Measurements from ENCODE around the gene FOXK2. TPM values are rescaled to one million over a fixed set of nuclear protein-coding genes. Genes with fewer than 3 reads are reported as not detected.
A peak's percentile ranks its signal among the peaks of the same experiment; 100 is the strongest.

The FOXK2 gene
- total and polyA plus RNA-seq, 2 of the 8 experiments (the other 6 are each of a cell fraction or from before 2014, with no cell fraction given), result 34.7 to 64.9 TPM

GRCh38 chr17:82592289-82592766 is 72.8 kb downstream of the FOXK2 start:
- no peak overlapping the region for H4K91ac ChIP-seq (replicated peaks; ENCODE audit: insufficient read length, low read length)
- H3K4me2 ChIP-seq (ENCODE audit: insufficient read depth in 1 of 2, low read depth in 2 of 2, low read length in 2 of 2), result no peak overlapping the region; a peak in 1 of 4 replicates
- no peak overlapping the region for H2AFZ ChIP-seq (ENCODE audit: low read length)
- peaks cover 8% of the 10 kb centered on the region for H3K79me1 ChIP-seq (ENCODE audit: low read depth, low read length)
- no peak overlapping the region for H3K14ac ChIP-seq (ENCODE audit: insufficient read length)
- H3K4me1 ChIP-seq (replicated peaks in 1 of 4; ENCODE audit: control insufficient read depth in 3 of 4, insufficient read depth in 4 of 4, low read length in 3 of 4), result peaks cover 0 to 9% (median 5%) of the 10 kb centered on the region in 4 experiments; a peak in 5 of 7 replicates
- ChIA-PET CTCF (ENCODE audit: partially characterized antibody) (interaction anchor here (1.5 to 1.9 kb wide), 2 partner anchors 23 to 39 kb away, joined by 6 read pairs; no protein-coding TSS in a partner anchor), POLR2A (ENCODE audit: partially characterized antibody) (interaction anchor here (0.9 to 2.1 kb wide), 2 partner anchors 8 to 24 kb away, joined by 3 to 6 read pairs; no protein-coding TSS in a partner anchor)
- no peak overlapping the region for H2BK120ac ChIP-seq (replicated peaks; ENCODE audit: low read depth, low read length)
- no peak overlapping the region for H3K4ac ChIP-seq (replicated peaks; ENCODE audit: insufficient read length, low read depth, low read length)
- no peak overlapping the region for H4K5ac ChIP-seq (ENCODE audit: insufficient read length, low read depth, low read length)
- no peak overlapping the region for H3K18ac ChIP-seq (ENCODE audit: extremely low read depth, low read length)
- no peak overlapping the region for H2BK20ac ChIP-seq (ENCODE audit: low read length)
- 0 out of 2 replicates have a peak, but pooled peaks cover 3% of the 10 kb centered on the region for H3K23me2 ChIP-seq (ENCODE audit: low read depth, low read length)
- H3K4me3 ChIP-seq (ENCODE audit: extremely low read depth in 1 of 4, insufficient read depth in 2 of 4, low read depth in 3 of 4, low read length in 4 of 4), result no peak overlapping the region
- H3K9ac ChIP-seq (replicated peaks in 1 of 4; ENCODE audit: extremely low read depth in 1 of 4, low read depth in 3 of 4, low read length in 3 of 4), result no peak overlapping the region
- no peak overlapping the region for H3K23ac ChIP-seq (ENCODE audit: insufficient read length)
- WGBS, 2 experiments (ENCODE audit: extremely low coverage in 1 of 2, insufficient coverage in 1 of 2, insufficient read length in 1 of 2, insufficient replicate concordance in 2 of 2, low coverage in 1 of 2, low lambda C conversion rate in 2 of 2, missing lambda C conversion rate in 1 of 2), result 90% methylated on average over 9 of the region's 9 CpGs; no CpG with 5 or more reads in 1 of the 2 experiments
- H4K8ac ChIP-seq (ENCODE audit: extremely low read depth, insufficient read depth, low read length), result no peak overlapping the region
- FAIRE-seq, result no peak
- peak overlapping the region; percentile 82 for H2BK5ac ChIP-seq (ENCODE audit: low read depth, low read length)
- H4K20me1 ChIP-seq (replicated peaks in 1 of 2; ENCODE audit: control insufficient read depth in 1 of 2, insufficient read depth in 2 of 2, low read length in 2 of 2), result peaks cover 4 to 27% of the 10 kb centered on the region in 2 experiments
- TF ChIP-seq POLR2A (IDR thresholded peaks at IDR 0.05; ENCODE audit: control extremely low read depth in 1 of 2, low read depth in 2 of 2, low read length in 2 of 2), result 0 out of 3 replicates have a peak, but pooled peaks of 1 of the 2 experiments have one; percentile 45
- no peak for TF ChIP-seq SAP30 (IDR thresholded peaks at IDR 0.05; ENCODE audit: insufficient read depth, insufficient replicate concordance, low read length)
- no peak for TF ChIP-seq SUZ12 (IDR thresholded peaks at IDR 0.05; ENCODE audit: low read length)
- TF ChIP-seq, protein P1, sequence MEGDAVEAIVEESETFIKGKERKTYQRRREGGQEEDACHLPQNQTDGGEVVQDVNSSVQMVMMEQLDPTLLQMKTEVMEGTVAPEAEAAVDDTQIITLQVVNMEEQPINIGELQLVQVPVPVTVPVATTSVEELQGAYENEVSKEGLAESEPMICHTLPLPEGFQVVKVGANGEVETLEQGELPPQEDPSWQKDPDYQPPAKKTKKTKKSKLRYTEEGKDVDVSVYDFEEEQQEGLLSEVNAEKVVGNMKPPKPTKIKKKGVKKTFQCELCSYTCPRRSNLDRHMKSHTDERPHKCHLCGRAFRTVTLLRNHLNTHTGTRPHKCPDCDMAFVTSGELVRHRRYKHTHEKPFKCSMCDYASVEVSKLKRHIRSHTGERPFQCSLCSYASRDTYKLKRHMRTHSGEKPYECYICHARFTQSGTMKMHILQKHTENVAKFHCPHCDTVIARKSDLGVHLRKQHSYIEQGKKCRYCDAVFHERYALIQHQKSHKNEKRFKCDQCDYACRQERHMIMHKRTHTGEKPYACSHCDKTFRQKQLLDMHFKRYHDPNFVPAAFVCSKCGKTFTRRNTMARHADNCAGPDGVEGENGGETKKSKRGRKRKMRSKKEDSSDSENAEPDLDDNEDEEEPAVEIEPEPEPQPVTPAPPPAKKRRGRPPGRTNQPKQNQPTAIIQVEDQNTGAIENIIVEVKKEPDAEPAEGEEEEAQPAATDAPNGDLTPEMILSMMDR (IDR thresholded peaks at IDR 0.05; ENCODE audit: control extremely low read depth in 1 of 3, insufficient read depth in 1 of 3, low read depth in 1 of 3, low read length in 3 of 3), result no peak
- TF ChIP-seq SIRT6 (IDR thresholded peaks at IDR 0.05; ENCODE audit: low read length), result no peak
- no peak for TF ChIP-seq TEAD4 (IDR thresholded peaks at IDR 0.05; ENCODE audit: low read depth, low read length)
- H3K27me3 ChIP-seq (replicated peaks in 1 of 4; ENCODE audit: control insufficient read depth in 3 of 4, extremely low read depth in 1 of 4, insufficient read depth in 3 of 4, low read length in 3 of 4), result no peaks in the 10 kb centered on the region
- no peak overlapping the region for H2BK15ac ChIP-seq (ENCODE audit: low read length)
- H3K9me3 ChIP-seq (ENCODE audit: insufficient read depth in 2 of 2, low read depth in 1 of 2, low read length in 1 of 2), result no peaks in the 10 kb centered on the region
- no peak overlapping the region for H2BK12ac ChIP-seq (ENCODE audit: low read depth, low read length)
- H3K79me2 ChIP-seq (ENCODE audit: control insufficient read depth in 1 of 2, insufficient read depth in 2 of 2, low read length in 2 of 2), result no peaks in the 10 kb centered on the region; a peak in 1 of 4 replicates
- peaks cover 8 to 39% (median 29%) of the 10 kb centered on the region in 4 experiments for H3K36me3 ChIP-seq (ENCODE audit: control insufficient read depth in 2 of 4, insufficient read depth in 4 of 4, low read length in 3 of 4)
- H3K56ac ChIP-seq (replicated peaks; ENCODE audit: insufficient read length, low read depth, low read length), result no peak overlapping the region
- H2AK5ac ChIP-seq (ENCODE audit: low read depth, low read length), result 0 out of 2 replicates have a peak overlapping the region, but pooled peaks have one; percentile 53
- H3K27ac ChIP-seq (ENCODE audit: low read depth, low read length), result no peak overlapping the region
- DNase-seq (ENCODE audit: low read depth in 1 of 2, low spot score in 2 of 2), result no peak
